Heart right ventricle (tissue), 16 donors: Measurements from ENCODE around the gene ADGRL3. TPM values are rescaled to one million over a fixed set of nuclear protein-coding genes. Genes with fewer than 3 reads are reported as not detected.
A peak's percentile ranks its signal among the peaks of the same experiment; 100 is the strongest.

Experiments used
- ATAC-seq, 8 donors: fragments of 200-7000 bp; cut with Tn5 transposase; one replicate each; pipeline ENCODE4 v1.9.1; 2020; ENCODE audit warnings: mild to moderate bottlenecking in 8 of 8, moderate library complexity in 8 of 8, moderate number of reproducible peaks in 1 of 8
- DNase-seq, 2 donors: peaks; one replicate each; pipeline ENCODE4 v3.0.0-alpha.2; 2020
- H3K27ac ChIP-seq, 10 donors: fragments of 200-600 bp; sonication (generic) in 2 of 10; one replicate each; pipeline versions ENCODE4 v1.5.0 to v1.8.0; 2020 to 2022; ENCODE audit warnings: mild to moderate bottlenecking in 3 of 10
- H3K27me3 ChIP-seq, 7 donors: fragments of 200-600 bp; one replicate each; pipeline ENCODE4 v1.8.0; 2021 to 2022; ENCODE audit warnings: mild to moderate bottlenecking in 2 of 7
- H3K36me3 ChIP-seq, 9 donors: fragments of 200-600 bp; sonication (generic) in 1 of 9; one replicate each; pipeline versions ENCODE4 v1.5.0 to v1.8.0; 2020 to 2022; ENCODE audit warnings: mild to moderate bottlenecking in 2 of 9
- H3K4me1 ChIP-seq, 9 donors: fragments of 200-600 bp; sonication (generic) in 1 of 9; one replicate each; pipeline versions ENCODE4 v1.5.0 to v1.8.0; 2020 to 2022; ENCODE audit warnings: mild to moderate bottlenecking in 4 of 9
- H3K4me3 ChIP-seq, 10 donors: fragments of 200-600 bp; sonication (generic) in 2 of 10; one replicate each; pipeline versions ENCODE4 v1.5.0 to v1.8.0; 2020 to 2022; ENCODE audit warnings: mild to moderate bottlenecking in 7 of 10, moderate library complexity in 2 of 10
- H3K9me3 ChIP-seq, 11 donors: fragments of 200-600 bp in 10 of 11; sonication (generic) in 2 of 11; one replicate each; pipeline versions ENCODE4 v1.5.0 to v1.8.0; 2013 to 2022; ENCODE audit warnings: mild to moderate bottlenecking in 2 of 11, control low read depth in 1 of 11, moderate library complexity in 1 of 11
- WGBS, 2 donors: extraction: QIAGEN DNeasy Blood & Tissue Kit; methylation state at CpG; one replicate each; pipeline ENCODE4 v1.1.7; 2013; ENCODE audit warnings: inconsistent platforms in 1 of 2; 5-methylcytosine and 5-hydroxymethylcytosine counted together
- intact Hi-C, 10 donors: fragments of 100-400 bp; cut with DNase I; formaldehyde crosslinking; loops; one replicate each; pipeline versions ENCODE4 v1.11.1 to v1.14.2; 2022
- polyA plus RNA-seq, 2 donors: library from polyadenylated mRNA; stranded (reverse); fragments of 200-250 nt; gene quantifications; one replicate each; pipeline ENCODE4 v1.2.3, GENCODE V29; 2013
- total RNA-seq, 10 donors: library from RNA; stranded (reverse); fragmentation: NEBNext Ultra II Directional in 3 of 10; extraction: Animal tissue kit (Norgen Biotek cat#: 25700) in 3 of 10; gene quantifications; one replicate each; pipeline versions ENCODE4 v1.2.1 to v1.2.4, GENCODE V29; 2021 to 2023
- TF ChIP-seq, protein P1 (sequence below), 9 donors: fragments of 200-600 bp; sonication (generic) in 2 of 9; IDR thresholded peaks; one replicate each; pipeline versions ENCODE4 v1.5.0 to v1.8.0; 2021 to 2022; ENCODE audit warnings: antibody characterized with exemption in 9 of 9, mild to moderate bottlenecking in 5 of 9, moderate library complexity in 1 of 9
- donor health status: Arrhythmogenic right ventricular cardiomyopathy.
- donor health status: ischemic (EF 13 %, LVEDD 7.1; RV severe dilation, severe dysfunction).
- donor health status: healthy with polysubstance abuse.
- donor health status: DM: no; HTN: yes; CAD: no.
- donor health status: DM: no; HTN: no; CAD: no.
- donor health status: ischemic (EF 25% LVEDD 6.9; RV normal size, moderate dysfunction).
- donor health status: ischemic (EF 25% LVEDD 5.7; RV mildly dilated, moderate dysfunction).
- donor health status: healthy.
- donor health status: DM: yes; HTN: yes; CAD: no.
- donor health status: Ischemic cardiomyopathy.
- donor health status: ischemic (EF 35%, LVEDD 5.7; RV mildly dilated, moderate dysfunction).
- donor health status: nonischemic (EF 11% LVEDD 7.7; RV severe dilation, severe dysfunction).
- donor health status: DM: yes; HTN: yes; CAD: no.
- donor health status: PGD.
- donor health status: ischemic (EF 29% LVEDD 5.4; RV normal size, mild dysfunction).
- donor health status: nonischemic (EF 23%, LVEDD 6.1; RV moderate dilation, normal function).

Gene ADGRL3
- total and polyA plus RNA-seq, 12 donors = 0.36 to 20.9 (median 4.6) TPM

DNA sequence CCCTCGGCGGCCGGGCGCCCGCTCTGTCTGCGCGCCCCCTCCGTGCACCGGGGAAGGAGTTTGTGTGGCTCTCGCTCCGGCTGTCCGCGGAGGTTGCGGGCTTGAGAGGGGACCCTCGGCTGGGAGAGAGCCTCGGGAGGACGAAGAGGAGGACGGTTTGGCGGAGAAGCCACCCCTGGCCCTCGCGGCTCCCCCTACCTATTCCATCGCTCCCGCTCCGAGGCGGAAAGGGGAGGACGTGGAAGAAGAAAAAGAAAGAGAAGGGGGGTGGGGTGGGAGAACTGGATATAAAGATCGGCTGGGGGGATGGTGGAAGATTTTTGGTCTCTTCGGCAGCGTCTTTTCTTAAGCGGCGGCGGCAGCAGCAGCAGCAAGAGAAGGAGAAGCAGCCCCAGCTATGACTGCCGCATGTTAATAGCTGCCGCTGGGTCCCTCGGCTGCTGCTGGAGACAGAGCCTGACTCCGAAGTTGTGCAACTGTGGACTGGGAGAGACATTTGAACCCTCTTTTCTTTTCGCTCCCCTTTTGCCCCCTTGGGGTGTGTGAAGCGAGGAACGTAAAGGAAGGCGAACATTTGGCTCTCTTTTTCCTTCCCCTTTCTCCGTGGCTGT is 895 bp downstream of the ADGRL3 start:
- peak overlapping the region in 9 of 10 donors; percentile 45 to 69 (median 49) for H3K27ac ChIP-seq
- ATAC-seq (peak in 7 of 8 donors; percentile 35 to 62 (median 53)), DNase-seq (no peak)
- H3K4me1 ChIP-seq = peaks cover 0 to 25% (median 5%) of the 10 kb centered on the region in 9 donors
- intact Hi-C loops = loop anchor here in 2 of 10 donors (5.0 to 10.0 kb wide), 2 partner anchors 74 to 81 kb away; no protein-coding TSS in a partner anchor
- peaks cover 0 to 65% (median 38%) of the 10 kb centered on the region in 7 donors for H3K27me3 ChIP-seq
- H3K4me3 ChIP-seq = peak overlapping the region; percentile 42 to 75 (median 64)
- no peaks in the 10 kb centered on the region for H3K9me3 ChIP-seq
- 0 to 1% methylated on average over 40 to 41 of the region's 41 CpGs for WGBS, 2 donors
- TF ChIP-seq, protein P1, sequence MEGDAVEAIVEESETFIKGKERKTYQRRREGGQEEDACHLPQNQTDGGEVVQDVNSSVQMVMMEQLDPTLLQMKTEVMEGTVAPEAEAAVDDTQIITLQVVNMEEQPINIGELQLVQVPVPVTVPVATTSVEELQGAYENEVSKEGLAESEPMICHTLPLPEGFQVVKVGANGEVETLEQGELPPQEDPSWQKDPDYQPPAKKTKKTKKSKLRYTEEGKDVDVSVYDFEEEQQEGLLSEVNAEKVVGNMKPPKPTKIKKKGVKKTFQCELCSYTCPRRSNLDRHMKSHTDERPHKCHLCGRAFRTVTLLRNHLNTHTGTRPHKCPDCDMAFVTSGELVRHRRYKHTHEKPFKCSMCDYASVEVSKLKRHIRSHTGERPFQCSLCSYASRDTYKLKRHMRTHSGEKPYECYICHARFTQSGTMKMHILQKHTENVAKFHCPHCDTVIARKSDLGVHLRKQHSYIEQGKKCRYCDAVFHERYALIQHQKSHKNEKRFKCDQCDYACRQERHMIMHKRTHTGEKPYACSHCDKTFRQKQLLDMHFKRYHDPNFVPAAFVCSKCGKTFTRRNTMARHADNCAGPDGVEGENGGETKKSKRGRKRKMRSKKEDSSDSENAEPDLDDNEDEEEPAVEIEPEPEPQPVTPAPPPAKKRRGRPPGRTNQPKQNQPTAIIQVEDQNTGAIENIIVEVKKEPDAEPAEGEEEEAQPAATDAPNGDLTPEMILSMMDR (IDR thresholded peaks at IDR 0.05) = no peak
- H3K36me3 ChIP-seq = no peaks in the 10 kb centered on the region

DNA sequence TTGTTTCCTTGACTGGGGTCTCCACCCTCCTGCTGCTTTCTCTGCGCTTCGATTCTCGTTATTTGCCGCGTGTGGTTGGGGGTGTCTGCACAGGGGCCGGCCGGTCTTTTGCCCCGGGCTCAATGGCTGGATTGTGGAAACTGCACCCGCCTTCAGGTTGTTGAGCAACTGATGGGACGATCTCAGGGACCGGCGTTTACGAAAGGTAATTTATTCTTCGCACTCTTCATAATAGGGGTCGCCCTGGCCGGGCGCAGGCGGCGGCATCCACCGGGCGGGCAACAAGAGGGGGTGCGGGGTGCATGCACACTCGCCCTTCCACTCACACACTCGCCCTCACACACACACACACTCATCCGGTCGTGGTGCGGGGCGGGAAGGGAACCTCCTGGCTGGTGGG is 1.4 kb downstream of the ADGRL3 start:
- intact Hi-C loops = loop anchor here in 2 of 10 donors (5.0 to 10.0 kb wide), 2 partner anchors 73 to 81 kb away; no protein-coding TSS in a partner anchor
- TF ChIP-seq, protein P1 (IDR thresholded peaks at IDR 0.05) = no peak

DNA sequence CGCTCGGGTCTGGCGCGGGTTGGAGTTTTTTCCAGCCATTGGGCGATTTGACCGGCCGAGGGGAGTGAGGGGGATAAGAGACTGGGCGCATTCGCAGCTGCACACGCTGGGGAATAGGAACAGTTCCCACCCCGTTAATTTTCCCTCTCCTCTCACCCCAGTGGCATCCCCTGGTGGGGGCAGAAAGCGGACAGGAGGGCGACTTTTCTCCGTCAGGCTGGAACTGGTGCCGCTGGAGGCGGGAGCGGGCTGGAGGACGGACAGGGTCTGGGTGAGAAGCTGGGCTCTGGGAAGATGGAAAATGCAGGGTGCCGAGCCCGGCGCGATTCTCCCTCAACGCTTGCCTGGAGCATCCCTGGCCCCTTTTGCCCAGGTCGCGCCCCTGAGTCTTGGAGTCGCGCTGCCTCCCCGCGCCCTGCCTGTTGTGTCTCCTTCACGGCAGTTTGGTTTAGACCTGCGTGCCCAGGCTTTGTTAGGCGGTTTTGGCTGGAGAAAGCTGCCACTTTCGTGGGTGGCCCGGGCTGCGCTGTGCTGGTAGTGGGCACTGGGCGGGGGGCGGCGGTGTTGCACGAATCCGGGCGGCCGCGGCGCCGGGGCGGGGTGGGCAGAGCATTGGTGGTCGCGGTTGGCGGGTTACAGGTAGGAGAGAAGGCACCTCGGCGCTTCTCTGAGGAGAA is 2.0 kb downstream of the ADGRL3 start:
- peaks cover 0 to 25% (median 5%) of the 10 kb centered on the region in 9 donors for H3K4me1 ChIP-seq
- intact Hi-C loops = loop anchor here in 2 of 10 donors (5.0 to 10.0 kb wide), 2 partner anchors 73 to 80 kb away; no protein-coding TSS in a partner anchor
- TF ChIP-seq, protein P1 (IDR thresholded peaks at IDR 0.05) = no peak
- H3K36me3 ChIP-seq = no peaks in the 10 kb centered on the region
- ATAC-seq (peak; percentile 8 to 51 (median 34)), DNase-seq (peak in 1 of 2 donors; percentile 22)
- 1% methylated on average over 51 of the region's 51 CpGs for WGBS, 2 donors
- H3K27ac ChIP-seq = peak overlapping the region in 2 of 10 donors; percentile 45 to 69
- H3K9me3 ChIP-seq = no peaks in the 10 kb centered on the region
- H3K4me3 ChIP-seq = peak overlapping the region; percentile 42 to 75 (median 64)
- H3K27me3 ChIP-seq = peaks cover 0 to 65% (median 38%) of the 10 kb centered on the region in 7 donors

More for the DNA sequence above, 1.4 kb downstream of the ADGRL3 start:
- H3K36me3 ChIP-seq = no peaks in the 10 kb centered on the region
- ATAC-seq (peak in 7 of 8 donors; percentile 3 to 48 (median 28)), DNase-seq (peak in 1 of 2 donors; percentile 4)
- peak overlapping the region; percentile 42 to 75 (median 64) for H3K4me3 ChIP-seq
- peak overlapping the region in 5 of 10 donors; percentile 45 to 69 (median 61) for H3K27ac ChIP-seq
- H3K9me3 ChIP-seq = no peaks in the 10 kb centered on the region
- peaks cover 0 to 25% (median 5%) of the 10 kb centered on the region in 9 donors for H3K4me1 ChIP-seq
- WGBS, 2 donors = 1% methylated on average over 28 of the region's 28 CpGs
- peaks cover 0 to 65% (median 38%) of the 10 kb centered on the region in 7 donors for H3K27me3 ChIP-seq
